Psoas muscle (tissue), 8 donors: ENCODE measurements around the gene EXOSC10. TPM values are rescaled to one million over a fixed set of nuclear protein-coding genes. Genes with fewer than 3 reads are reported as not detected.
"Not testable (repeated sequence)": the region's sequence is repeated elsewhere in the genome, so short reads cannot be mapped to it uniquely, and the experiment has no call there.

ENCODE experiments used
- ATAC-seq, 4 donors: fragments of 200-7000 bp; cut with Tn5 transposase; one replicate each; pipeline ENCODE4 v1.9.1; 2020; ENCODE audit warnings: moderate library complexity in 3 of 4, mild to moderate bottlenecking in 2 of 4
- DNase-seq, 2 donors: peaks; one replicate each; pipeline ENCODE4 v3.0.0-alpha.2; 2020
- H3K27ac ChIP-seq: fragments of 200-600 bp; one replicate; pipeline ENCODE4 v1.8.0; 2022
- H3K27me3 ChIP-seq, 3 donors: fragments of 200-600 bp in 1 of 3; one replicate each; pipeline versions ENCODE4 v1.6.1 to v1.8.0; 2013 to 2022; ENCODE audit warnings: low read length in 2 of 3, mild to moderate bottlenecking in 2 of 3, moderate library complexity in 1 of 3; ENCODE audit not compliant: insufficient read depth in 3 of 3
- H3K36me3 ChIP-seq, 2 donors: fragments of 200-600 bp in 1 of 2; one replicate each; pipeline versions ENCODE4 v1.6.1 to v1.8.0; 2013 to 2022; ENCODE audit warnings: low read depth in 1 of 2, mild to moderate bottlenecking in 1 of 2, moderate library complexity in 1 of 2; ENCODE audit not compliant: insufficient read depth in 1 of 2
- H3K4me1 ChIP-seq: fragments of 200-600 bp; one replicate; pipeline ENCODE4 v1.8.0; 2022
- H3K4me3 ChIP-seq: fragments of 200-600 bp; one replicate; pipeline ENCODE4 v1.8.0; 2022; ENCODE audit warnings: mild to moderate bottlenecking
- H3K9me3 ChIP-seq: fragments of 200-600 bp; one replicate; pipeline ENCODE4 v1.8.0; 2022
- CTCF ChIP-seq: fragments of 200-600 bp; IDR thresholded peaks from one replicate; pipeline ENCODE4 v1.8.0; 2022; ENCODE audit warnings: antibody characterized with exemption
- WGBS, 3 donors: extraction: QIAGEN DNeasy Blood & Tissue Kit; methylation state at CpG; one replicate each; pipeline versions ENCODE4 v1.1.6 to v1.1.7; 2013; 5-methylcytosine and 5-hydroxymethylcytosine counted together
- intact Hi-C, 2 donors: fragments of 100-400 bp; cut with DNase I; formaldehyde crosslinking; loops; one replicate each; pipeline versions ENCODE4 v1.11.0 to v1.14.2; 2022
- polyA plus RNA-seq, 3 donors: library from polyadenylated mRNA; stranded (reverse); fragments of 200-250 nt; gene quantifications; one replicate each; pipeline ENCODE4 v1.2.3, GENCODE V29; 2013
- total RNA-seq, 4 donors: library from RNA; stranded (reverse); fragmentation: NEBNext Ultra II Directional in 2 of 4; extraction: Animal tissue kit (Norgen Biotek cat#: 25700) in 2 of 4; gene quantifications; one replicate each; pipeline versions ENCODE4 v1.2.1 to v1.2.4, GENCODE V29; 2021 to 2023
- donor health status: healthy with polysubstance abuse.
- donor health status: DM: no; HTN: no; CAD: no; lungs with moderate emphysema.
- donor health status: Bipolar disorder and iron deficiency.
- donor health status: healthy.
- donor health status: DM: yes; HTN: yes; CAD: no.
- donor health status: DM: no; HTN: no; CAD: no.
- donor health status: DM: no; HTN: no; CAD: no.
- donor health status: DM: yes; HTN: yes; CAD: no.

Gene EXOSC10
- total and polyA plus RNA-seq, 7 donors = 16.3 to 39.1 (median 29.7) TPM

- H3K36me3 ChIP-seq = peaks cover 8 to 100% of the 10 kb centered on the region in 2 donors
- no peak for TF ChIP-seq CTCF
- peaks cover 18% of the 10 kb centered on the region for H3K4me1 ChIP-seq
- DNase-seq (no peak), ATAC-seq (no peak)
- intact Hi-C loops = no loop called here
- no peaks in the 10 kb centered on the region for H3K9me3 ChIP-seq
- H3K4me3 ChIP-seq = no peak overlapping the region
- 91 to 95% (median 92%) methylated on average over 14 of the region's 14 CpGs for WGBS, 3 donors
- no peaks in the 10 kb centered on the region for H3K27me3 ChIP-seq
- H3K27ac ChIP-seq = no peak overlapping the region
Observed at GRCh38 chr1:11023201-11023600, 76.5 kb downstream of the EXOSC10 start.

DNA sequence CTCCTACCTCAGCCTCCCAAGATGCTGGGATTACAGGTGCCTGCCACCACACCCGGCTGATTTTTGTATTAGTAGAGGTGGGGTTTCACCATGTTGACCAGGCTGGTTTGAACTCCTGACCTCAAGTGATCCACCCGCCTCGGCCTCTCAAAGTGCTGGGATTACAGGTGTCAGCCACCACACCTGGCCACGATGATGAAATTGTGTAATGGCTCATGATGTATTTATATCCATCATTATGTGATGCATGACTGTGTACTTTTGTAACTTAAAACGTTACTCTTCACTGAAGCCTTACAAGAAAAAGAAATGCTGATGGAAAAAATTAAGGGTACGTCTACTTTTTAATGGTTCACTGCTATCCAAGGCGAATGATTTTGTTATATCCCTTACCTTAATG lies 79.7 kb downstream of the EXOSC10 start:
- H3K27ac ChIP-seq = peak overlapping the region; percentile 60
- 56 to 79% (median 62%) methylated on average over 7 of the region's 7 CpGs for WGBS, 3 donors
- TF ChIP-seq CTCF = no peak
- peaks cover 8 to 100% of the 10 kb centered on the region in 2 donors for H3K36me3 ChIP-seq
- intact Hi-C loops = loop anchor here in 1 of 2 donors (10.0 kb wide), 1 partner anchor 55 kb away; no protein-coding TSS in a partner anchor
- peak; percentile 76 to 88 (median 84) for ATAC-seq
- H3K9me3 ChIP-seq = no peaks in the 10 kb centered on the region
- no peaks in the 10 kb centered on the region for H3K27me3 ChIP-seq
- no peak for DNase-seq
- no peak overlapping the region for H3K4me3 ChIP-seq
- peaks cover 35% of the 10 kb centered on the region for H3K4me1 ChIP-seq

DNA sequence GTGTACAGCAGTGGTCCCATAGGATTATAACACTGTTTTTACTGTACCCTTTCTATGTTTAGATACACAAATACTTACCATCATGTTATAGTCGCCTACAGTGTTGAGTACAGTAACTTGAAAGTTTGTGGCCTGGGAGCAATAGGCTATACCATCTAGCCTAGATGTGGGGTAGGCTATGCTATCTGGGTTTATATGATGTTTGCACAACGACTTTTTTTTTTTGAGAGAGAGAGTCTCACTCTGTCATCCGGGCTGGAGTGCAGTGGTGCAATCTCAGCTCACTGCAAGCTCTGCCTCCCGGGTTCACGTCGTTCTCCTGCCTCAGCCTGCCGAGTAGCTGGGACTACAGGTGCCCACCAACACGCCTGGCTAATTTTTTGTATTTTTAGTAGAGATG lies 80.3 kb downstream of the EXOSC10 start:
- DNase-seq, H3K4me3 ChIP-seq, H3K27me3 ChIP-seq, H3K9me3 ChIP-seq: not testable (repeated sequence)
- intact Hi-C loops = loop anchor here in 1 of 2 donors (10.0 kb wide), 1 partner anchor 55 kb away; no protein-coding TSS in a partner anchor
- peak in 2 of 4 donors; percentile 9 to 24 for ATAC-seq
- H3K36me3 ChIP-seq = peaks cover 10 to 100% of the 10 kb centered on the region in 2 donors
- H3K4me1 ChIP-seq = peaks cover 34% of the 10 kb centered on the region
- peak overlapping the region; percentile 60 for H3K27ac ChIP-seq
- WGBS, 3 donors = 78 to 83% (median 81%) methylated on average over 8 of the region's 8 CpGs

Other genes with a start within 250 kb of the EXOSC10 start
- 100 to 1,000 TPM in 2 of 4 donors, 10 to 100 TPM in 2; 91.8 to 132 (median 103) TPM for gene TARDBP, start 87.2 kb downstream of the EXOSC10 start, total RNA-seq
- 100 to 1,000 TPM; 183 to 387 (median 258) TPM for gene TARDBP, start 87.2 kb downstream of the EXOSC10 start, polyA plus RNA-seq
- gene MASP2, start 52.6 kb downstream of the EXOSC10 start, total RNA-seq = not detected
- gene MASP2, start 52.6 kb downstream of the EXOSC10 start, polyA plus RNA-seq = under 1 TPM in 1 of 3 donors, not detected in 2; 0.03 TPM
- gene SRM, start 39.9 kb downstream of the EXOSC10 start, total RNA-seq = 100 to 1,000 TPM in 1 of 4 donors, 10 to 100 TPM in 3; 60.4 to 106 (median 74.9) TPM
- 100 to 1,000 TPM in 1 of 3 donors, 10 to 100 TPM in 2; 69.6 to 163 (median 79.3) TPM for gene SRM, start 39.9 kb downstream of the EXOSC10 start, polyA plus RNA-seq
- gene ANGPTL7, start 89.5 kb upstream of the EXOSC10 start, total RNA-seq = 1 to 10 TPM in 1 of 4 donors, under 1 TPM in 3; 0.10 to 1.4 (median 0.40) TPM
- 1 to 10 TPM in 1 of 3 donors, under 1 TPM in 2; 0.83 to 1.6 (median 0.89) TPM for gene ANGPTL7, start 89.5 kb upstream of the EXOSC10 start, polyA plus RNA-seq
- gene MTOR, start 162.7 kb upstream of the EXOSC10 start, total RNA-seq = 10 to 100 TPM; 35.0 to 50.8 (median 47.1) TPM
- gene MTOR, start 162.7 kb upstream of the EXOSC10 start, polyA plus RNA-seq = 10 to 100 TPM; 24.0 to 44.0 (median 33.7) TPM
- 10 to 100 TPM; 21.9 to 29.4 (median 26.7) TPM for gene UBIAD1, start 173.3 kb upstream of the EXOSC10 start, total RNA-seq
- 10 to 100 TPM; 19.0 to 28.3 (median 24.4) TPM for gene UBIAD1, start 173.3 kb upstream of the EXOSC10 start, polyA plus RNA-seq